HG03097 (cell line): ENCODE results near the gene RFX1.

ENCODE experiments used
- ATAC-seq: cut with Tn5 transposase; IDR thresholded peaks from one replicate; pipeline ENCODE4 v1.9.1; 2021; ENCODE audit not compliant: unreplicated experiment, low FRiP score

RFX1 gene

DNA sequence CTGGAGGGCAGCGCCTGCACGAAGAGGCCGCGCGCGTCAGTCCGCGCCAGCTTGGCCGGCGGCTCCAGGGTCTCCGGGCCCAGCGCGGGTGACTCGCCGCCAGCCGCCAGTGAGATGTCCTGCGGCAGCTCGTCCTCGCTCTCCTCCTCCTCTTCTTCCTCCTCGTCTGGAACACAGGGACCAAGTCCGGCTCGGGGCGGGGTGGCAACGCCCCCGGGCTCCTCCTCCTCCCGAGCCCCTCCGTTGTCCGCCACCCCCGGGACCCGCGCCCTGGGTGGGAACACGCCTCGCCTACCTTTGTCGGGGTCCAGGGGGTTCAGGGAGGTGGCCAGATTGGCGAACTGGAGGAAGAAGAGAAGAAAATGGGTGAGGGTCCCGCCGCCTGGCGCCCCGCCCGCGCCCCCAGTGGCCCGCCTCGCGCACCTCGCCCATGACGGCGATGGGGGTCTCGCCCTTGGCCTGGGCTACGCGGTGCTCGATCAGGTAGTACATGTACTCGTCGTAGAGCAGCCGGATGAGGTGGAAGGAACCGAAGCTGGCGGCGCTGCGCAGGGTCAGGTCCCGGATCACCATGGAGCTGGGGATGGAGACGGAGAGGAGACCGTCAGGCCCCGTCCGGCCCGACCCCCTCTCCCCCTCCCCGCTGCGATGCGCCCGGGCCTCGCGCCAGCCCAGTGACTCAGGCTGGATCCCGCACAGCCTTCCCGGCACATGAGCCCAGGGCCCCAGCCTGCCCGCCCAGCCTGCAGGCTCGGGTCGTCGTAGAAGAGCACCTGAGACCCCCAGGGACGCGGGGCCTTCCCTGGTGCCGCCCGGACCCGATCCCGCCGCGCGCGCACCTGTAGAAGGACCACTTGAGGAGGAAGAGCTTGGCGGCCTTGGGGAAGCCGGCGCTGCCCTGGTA, 43.2 kb downstream of the RFX1 start:
- no peak for ATAC-seq

GRCh38 chr19:13961826-13962698, 44.1 kb downstream of the RFX1 start:
- ATAC-seq, result no peak

DNA sequence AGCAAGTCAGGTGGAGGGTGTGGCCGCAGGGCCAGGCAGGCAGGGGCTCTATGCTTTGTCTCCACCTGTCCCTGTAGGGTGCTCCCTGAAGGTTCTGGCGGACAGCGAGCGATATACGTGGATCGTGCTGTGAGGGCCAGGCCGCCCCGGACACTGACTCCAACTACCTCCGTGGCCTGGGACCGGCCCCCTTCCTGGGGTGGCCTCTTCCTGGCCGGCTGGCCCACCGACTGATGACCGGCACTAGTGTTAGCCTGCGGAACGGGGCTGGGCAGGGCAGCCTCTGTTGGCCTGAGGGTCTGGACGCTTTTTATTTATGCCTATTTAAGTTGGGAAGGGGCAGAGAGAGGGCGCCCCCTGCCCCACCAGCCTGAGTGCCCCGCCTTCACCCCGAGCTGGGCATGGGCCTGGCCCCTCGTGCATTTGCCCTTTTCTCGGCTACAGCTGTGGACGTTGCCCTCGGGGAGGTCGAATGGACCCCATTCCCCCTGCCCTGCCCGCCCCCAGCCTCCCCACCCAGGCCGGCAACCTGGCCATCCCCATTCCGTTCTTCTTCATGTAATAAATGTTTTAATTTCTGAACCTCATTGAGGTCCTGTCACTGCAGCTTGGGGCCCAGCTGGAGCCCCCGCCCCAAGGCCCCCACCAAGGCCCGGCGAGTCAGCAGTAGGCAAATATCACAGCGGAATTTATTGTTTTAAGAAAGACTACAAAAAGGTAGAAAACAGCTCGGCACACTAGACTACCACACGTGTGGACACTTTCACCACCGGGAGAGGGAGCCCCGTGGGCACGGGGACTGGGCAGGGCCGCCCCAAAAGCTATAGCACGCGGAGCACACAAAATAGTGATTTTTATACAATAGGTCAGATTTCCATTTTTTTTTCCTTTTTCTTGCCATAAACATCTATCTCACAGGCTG, 45.0 kb downstream of the RFX1 start:
- no peak for ATAC-seq

DNA sequence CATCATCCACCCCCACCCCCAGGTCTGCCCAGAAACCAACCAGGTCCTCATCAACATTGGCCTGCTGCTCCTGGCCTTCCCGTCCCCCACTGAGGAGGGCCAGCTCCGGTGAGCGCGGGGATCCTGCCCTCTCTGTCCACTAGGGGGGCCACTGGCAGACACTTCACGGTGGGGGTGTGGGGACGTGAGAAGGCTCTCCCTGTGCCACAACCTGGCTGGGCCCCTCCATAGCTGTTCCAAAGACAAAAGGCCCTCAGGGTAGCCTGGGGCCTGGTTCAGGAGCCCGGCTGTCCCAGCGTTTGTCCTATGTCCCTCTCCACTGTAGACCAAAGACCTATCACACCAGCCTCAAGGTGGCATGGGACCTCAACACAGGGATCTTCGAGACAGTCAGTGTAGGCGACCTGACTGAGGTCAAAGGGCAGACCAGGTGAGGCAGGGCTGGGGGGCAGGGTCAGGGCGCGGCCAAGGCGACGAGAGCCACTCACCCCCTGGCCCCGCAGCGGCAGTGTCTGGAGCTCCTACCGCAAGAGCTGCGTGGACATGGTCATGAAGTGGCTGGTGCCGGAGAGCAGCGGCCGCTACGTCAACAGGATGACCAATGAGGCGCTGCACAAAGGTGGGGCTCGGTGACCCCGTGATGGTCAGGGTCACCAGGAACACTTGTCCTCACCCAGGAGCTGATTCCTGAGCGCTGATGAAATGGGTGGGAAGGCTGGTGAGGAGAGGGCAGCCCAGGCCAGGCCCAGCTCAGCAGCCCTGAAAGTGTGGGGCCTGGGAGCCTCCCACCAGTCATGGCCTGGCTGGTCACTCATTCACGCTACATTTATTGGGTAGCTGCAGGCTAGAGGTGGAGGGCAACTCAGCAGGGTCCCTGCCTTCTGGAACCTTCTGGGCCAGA, 45.9 kb downstream of the RFX1 start:
- no peak for ATAC-seq

GRCh38 chr19:13959141-13959961, 46.8 kb downstream of the RFX1 start:
- no peak for ATAC-seq

DNA sequence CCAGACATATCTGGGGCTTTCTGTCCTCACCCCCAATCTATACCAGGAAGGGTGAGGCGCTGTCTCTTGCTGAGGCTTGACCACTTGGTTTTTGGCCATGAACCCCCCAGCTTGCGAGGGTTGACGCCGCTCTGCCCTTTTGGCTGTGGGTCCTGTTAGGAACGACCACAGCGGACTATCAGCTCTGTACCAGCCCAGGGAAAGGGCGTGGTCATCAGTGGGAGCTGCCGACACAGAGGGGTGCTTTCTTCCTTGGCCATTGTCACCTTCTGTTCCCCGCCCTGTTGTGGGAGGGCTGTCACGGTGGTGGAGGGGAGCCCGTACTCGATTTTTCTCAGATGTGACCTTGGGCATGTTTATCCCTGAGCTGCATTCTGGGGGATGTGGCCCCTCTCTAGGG, 48.1 kb downstream of the RFX1 start:
- ATAC-seq, result no peak

GRCh38 chr19:13957051-13957450, 49.1 kb downstream of the RFX1 start:
- no peak for ATAC-seq

DNA sequence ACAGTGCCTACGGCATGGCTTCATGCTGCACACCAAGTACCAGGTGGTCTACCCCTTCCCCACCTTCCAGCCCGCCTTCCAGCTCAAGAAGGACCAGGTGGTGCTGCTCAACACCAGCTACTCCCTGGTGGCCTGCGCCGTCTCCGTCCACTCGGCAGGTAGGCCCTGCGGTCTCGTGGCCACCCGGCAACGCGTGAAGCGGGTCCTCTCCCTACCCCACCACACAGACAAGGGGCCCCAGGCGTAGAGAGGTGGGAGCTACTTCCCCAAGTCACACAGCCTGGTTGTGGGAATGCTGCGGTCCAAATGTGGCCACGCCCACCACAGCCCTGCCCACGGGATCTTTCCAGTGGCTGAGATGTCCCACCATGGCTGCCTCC, 49.8 kb downstream of the RFX1 start:
- ATAC-seq, result no peak

- ATAC-seq, result no peak
These were observed 50.3 kb downstream of the RFX1 start for GRCh38 chr19:13955662-13956364.

DNA sequence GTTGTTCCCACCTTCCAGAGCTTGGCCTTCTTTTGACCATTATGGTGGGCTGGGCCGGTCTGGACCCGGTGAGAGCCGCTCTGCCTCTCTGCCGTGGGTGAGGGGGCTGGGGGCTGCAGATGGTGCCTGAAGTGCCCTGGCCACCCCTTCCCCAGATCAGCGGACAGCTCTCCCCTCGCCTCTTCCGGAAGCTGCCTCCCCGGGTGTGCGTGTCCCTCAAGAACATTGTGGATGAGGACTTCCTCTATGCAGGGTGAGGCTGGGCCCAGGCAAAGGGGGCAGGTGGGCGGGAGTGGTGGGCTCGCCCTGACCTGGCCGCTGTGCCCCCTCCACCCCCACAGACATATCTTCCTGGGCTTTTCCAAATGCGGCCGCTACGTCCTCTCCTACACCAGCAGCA, 51.9 kb downstream of the RFX1 start:
- no peak for ATAC-seq

DNA sequence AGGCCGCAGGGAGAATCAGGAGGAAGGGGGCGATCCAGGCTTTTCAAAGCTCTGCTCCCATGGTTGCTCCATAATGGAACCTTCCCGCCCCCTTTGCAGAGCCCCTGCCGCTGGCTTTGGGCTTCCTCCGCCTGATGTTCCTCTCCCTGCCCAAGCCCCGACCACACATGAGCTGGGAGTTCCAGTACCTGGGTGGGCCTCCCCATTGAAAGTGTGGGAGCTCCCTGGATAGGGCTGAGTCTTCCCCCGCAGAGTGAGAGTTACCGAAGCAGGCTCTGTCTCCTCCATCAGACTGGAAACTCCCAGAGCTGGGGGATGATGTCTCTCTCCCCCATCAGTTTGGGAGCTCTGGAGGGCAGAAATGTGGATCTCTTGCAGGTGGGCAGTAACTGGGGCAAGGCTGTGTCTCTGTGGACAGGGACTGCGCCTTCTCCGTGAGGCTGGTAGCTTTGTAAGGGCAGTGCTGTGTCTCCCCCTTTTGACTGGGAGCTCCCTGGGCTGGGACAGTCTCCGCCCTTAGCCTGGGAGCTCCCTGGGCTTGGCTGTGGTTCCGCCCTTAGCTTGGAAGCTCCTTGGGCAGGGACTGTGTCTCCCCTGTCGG, 53.1 kb downstream of the RFX1 start:
- ATAC-seq, result no peak

DNA sequence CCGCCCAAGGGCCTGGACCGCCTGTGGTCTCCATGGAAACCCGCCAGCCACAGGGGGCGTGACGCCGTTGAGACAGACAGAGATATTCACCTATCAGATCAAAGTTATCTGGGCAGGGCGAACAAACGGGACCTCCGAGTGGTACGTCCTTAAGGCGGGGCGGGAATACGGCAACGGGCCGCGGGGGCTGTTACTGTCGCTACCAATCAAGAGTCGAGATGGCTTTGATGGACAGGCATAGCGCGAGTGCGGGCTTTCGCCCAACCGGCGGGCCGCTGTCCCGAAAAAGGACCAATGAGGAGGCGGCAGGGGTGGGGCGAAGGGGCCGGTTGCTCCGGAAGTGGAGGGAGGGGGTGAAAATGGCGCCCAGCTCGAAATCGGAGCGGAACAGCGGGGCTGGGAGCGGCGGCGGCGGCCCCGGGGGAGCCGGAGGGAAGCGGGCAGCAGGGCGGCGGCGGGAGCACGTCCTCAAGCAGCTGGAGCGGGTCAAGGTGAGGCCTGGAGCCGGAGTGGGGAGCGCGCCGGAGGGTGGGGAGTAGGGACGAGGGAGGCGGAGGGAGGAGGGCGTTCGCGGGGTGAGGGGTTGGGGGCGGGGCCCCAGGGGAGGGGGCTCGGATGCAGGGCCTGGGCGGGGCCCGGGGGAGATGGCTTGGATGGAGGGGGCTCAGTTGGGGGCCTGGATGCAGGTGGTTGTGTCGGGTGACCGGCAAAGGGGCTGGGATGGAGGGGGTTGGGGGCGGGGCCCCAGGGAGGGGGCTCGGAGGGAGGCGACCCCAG, 53.8 kb downstream of the RFX1 start, which contains the start of gene DCAF15:
TSS of gene DCAF15 (plus strand) at position 356 of the 777 bp plus-strand sequence. CDS start at position 360, 4 bp downstream.
- peak; percentile 98 for ATAC-seq

DNA sequence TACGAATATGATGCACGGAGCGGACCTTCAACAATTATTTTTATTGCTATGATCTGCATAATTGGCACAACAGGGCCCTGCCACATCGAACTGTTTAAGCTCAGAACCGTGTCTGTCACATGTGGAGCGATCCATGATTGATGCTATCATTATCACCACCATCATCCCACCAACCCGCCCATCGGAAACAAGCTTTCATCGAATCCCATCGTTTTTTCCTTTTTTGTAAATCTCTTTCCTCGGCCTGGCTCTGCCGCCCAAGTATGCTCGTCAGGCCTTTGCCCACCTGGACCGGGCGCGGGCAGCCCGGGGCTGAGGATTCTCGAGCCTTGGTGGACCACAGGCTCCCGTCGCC, 54.3 kb downstream of the RFX1 start:
- ATAC-seq, result no peak

- ATAC-seq, result no peak
These were observed 55.1 kb downstream of the RFX1 start for GRCh38 chr19:13951043-13951442.

DNA sequence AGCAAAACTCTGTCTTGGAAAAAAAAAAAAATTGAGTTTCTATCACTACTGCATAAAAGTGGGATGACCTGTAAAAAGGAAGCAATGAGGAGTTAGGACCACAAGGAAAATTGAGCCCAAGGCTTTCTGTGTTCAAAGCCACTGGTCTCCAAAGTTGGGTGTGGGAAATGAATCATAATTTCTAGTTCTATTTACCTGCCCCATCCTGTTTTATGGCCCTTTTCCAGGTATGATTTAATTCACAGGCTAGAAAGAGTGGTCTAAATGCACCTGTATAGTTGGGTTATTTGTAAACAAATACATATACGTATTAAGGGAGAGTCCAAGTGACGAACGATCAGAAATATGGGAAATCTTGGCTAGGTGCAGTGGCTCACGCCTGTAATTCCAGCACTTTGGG, 59.7 kb downstream of the RFX1 start:
- ATAC-seq, result no peak

- no peak for ATAC-seq
These were observed 64.0 kb downstream of the RFX1 start for GRCh38 chr19:13942023-13942684.
